Transverse colon (tissue), 3 donors: ENCODE data around the gene KCNQ2.

ENCODE experiments used
- POLR2A ChIP-seq: fragments of 450-650 bp; IDR thresholded peaks from one replicate; pipeline ENCODE4 v1.6.1; 2016; ENCODE audit warnings: antibody characterized with exemption, mild to moderate bottlenecking, moderate library complexity
- TF ChIP-seq, protein P1 (sequence below), 5 experiments: fragments of 200-600 bp in 3 of 5; fragments of 450-650 bp in 2 of 5; sonication (generic) in 3 of 5; IDR thresholded peaks; 1 replicate in 2 of 5; 2 replicates in 3 of 5; pipeline ENCODE4 v1.5.1; 2016 to 2017; ENCODE audit warnings: antibody characterized with exemption in 5 of 5, inconsistent platforms in 3 of 5, mild to moderate bottlenecking in 2 of 5, moderate library complexity in 1 of 5

DNA sequence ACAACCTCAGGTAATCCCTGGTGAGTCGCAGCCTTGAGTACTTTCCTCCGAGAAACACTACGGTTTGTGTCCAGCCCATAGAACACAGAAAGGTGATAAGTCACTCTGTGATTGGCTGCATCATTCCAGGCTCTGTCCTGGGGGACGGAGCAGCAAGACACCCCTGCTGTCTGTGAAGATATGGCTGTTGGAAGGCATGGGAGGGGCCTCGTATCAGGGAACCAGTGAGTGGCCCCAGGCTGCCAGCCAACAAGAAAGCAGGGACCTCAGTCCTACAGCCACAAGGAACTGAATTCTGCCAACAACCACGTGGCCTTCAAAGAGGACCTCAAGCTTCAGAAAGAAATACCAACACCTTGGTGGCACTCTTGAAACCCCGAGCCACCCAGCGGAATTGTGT lies 32.8 kb upstream of the KCNQ2 start:
- TF ChIP-seq, protein P1, sequence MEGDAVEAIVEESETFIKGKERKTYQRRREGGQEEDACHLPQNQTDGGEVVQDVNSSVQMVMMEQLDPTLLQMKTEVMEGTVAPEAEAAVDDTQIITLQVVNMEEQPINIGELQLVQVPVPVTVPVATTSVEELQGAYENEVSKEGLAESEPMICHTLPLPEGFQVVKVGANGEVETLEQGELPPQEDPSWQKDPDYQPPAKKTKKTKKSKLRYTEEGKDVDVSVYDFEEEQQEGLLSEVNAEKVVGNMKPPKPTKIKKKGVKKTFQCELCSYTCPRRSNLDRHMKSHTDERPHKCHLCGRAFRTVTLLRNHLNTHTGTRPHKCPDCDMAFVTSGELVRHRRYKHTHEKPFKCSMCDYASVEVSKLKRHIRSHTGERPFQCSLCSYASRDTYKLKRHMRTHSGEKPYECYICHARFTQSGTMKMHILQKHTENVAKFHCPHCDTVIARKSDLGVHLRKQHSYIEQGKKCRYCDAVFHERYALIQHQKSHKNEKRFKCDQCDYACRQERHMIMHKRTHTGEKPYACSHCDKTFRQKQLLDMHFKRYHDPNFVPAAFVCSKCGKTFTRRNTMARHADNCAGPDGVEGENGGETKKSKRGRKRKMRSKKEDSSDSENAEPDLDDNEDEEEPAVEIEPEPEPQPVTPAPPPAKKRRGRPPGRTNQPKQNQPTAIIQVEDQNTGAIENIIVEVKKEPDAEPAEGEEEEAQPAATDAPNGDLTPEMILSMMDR (IDR thresholded peaks at IDR 0.05), result no peak
- no peak for TF ChIP-seq POLR2A
